Measurements from ENCODE around the gene SLC49A4.

Gene SLC49A4

DNA sequence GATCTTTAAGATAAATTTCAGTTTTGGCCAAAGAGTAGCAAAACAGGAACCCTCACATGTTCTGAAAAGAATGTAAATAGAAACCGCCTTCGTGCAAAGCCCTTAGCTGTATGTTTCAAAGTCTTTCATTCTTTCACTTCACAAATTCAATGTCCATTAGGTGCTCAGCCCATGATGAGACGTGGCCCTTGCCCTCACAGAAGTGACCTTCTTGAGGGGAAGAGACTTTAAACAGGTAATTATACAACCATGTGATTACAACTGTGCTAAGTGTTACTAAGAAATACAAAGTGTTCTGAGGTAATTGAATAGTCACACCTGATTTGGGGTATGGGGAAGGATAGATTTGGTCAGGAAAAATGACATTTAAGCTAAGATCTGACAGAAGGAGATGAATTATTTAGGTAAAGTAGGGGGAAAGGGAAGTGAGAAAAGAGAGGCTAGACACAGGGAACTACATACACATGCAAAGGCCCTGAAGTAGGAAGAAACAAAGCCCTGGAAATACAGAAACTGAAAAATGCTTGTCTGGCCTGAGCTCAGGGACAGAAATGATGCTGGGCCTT, 20.8 kb upstream of the SLC49A4 start:
- H3K9me3 ChIP-seq (ENCODE audit: low read length), result no peaks in the 10 kb centered on the region
- H3K9ac ChIP-seq (ENCODE audit: low read length), result no peak overlapping the region
- H3K4me1 ChIP-seq (ENCODE audit: insufficient read depth, low read length, severe bottlenecking), result no peaks in the 10 kb centered on the region
- no peaks in the 10 kb centered on the region for H4K20me1 ChIP-seq (ENCODE audit: insufficient read depth, low read length)
- TF ChIP-seq, protein P1, sequence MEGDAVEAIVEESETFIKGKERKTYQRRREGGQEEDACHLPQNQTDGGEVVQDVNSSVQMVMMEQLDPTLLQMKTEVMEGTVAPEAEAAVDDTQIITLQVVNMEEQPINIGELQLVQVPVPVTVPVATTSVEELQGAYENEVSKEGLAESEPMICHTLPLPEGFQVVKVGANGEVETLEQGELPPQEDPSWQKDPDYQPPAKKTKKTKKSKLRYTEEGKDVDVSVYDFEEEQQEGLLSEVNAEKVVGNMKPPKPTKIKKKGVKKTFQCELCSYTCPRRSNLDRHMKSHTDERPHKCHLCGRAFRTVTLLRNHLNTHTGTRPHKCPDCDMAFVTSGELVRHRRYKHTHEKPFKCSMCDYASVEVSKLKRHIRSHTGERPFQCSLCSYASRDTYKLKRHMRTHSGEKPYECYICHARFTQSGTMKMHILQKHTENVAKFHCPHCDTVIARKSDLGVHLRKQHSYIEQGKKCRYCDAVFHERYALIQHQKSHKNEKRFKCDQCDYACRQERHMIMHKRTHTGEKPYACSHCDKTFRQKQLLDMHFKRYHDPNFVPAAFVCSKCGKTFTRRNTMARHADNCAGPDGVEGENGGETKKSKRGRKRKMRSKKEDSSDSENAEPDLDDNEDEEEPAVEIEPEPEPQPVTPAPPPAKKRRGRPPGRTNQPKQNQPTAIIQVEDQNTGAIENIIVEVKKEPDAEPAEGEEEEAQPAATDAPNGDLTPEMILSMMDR (IDR thresholded peaks at IDR 0.05; ENCODE audit: low read length), result no peak
- no peak for TF ChIP-seq EZH2 (IDR thresholded peaks at IDR 0.05; ENCODE audit: borderline replicate concordance, low read length)
- no peak overlapping the region for H3K4me3 ChIP-seq (ENCODE audit: low read depth, low read length, poor library complexity, severe bottlenecking)
- no peaks in the 10 kb centered on the region for H3K27me3 ChIP-seq (ENCODE audit: insufficient read depth, low read length)
- no peak overlapping the region for H3K4me2 ChIP-seq (ENCODE audit: low read length)
- no peaks in the 10 kb centered on the region for H3K79me2 ChIP-seq (ENCODE audit: insufficient read depth, low read length)
- peaks cover 9% of the 10 kb centered on the region for H3K36me3 ChIP-seq (ENCODE audit: insufficient read depth, low read length)
- peak overlapping the region; percentile 24 for H3K27ac ChIP-seq (ENCODE audit: low read depth, low read length, poor library complexity, severe bottlenecking)
- H3F3A ChIP-seq (ENCODE audit: insufficient read depth, low read length), result 0 out of 2 replicates have a peak, but pooled peaks cover 4% of the 10 kb centered on the region
- no peak overlapping the region for H2AFZ ChIP-seq (ENCODE audit: low read length)
- no peaks in the 10 kb centered on the region for H3K9me2 ChIP-seq (ENCODE audit: low read depth, low read length)

DNA sequence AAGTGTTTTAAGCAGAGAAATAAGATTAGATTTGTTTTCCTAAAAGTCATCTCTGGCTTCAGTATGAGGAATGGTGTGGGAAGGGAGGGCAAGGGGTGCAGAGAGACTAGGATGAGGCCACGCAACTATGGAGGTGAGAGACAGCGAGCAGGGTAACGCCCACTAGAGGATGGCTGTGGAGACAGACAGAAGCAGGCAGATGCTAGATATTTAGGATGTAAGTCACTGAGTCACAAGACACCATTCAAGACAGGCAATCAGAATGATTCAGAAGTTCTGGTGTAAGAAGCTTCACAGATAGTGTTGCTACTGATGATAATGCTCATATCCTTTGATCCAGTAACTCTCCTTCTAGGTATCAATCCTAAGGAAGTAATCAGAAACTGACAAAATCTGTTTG, 20.3 kb upstream of the SLC49A4 start:
- Histone ChIP-seq H3K9ac (ENCODE audit: low read length) (no peak overlapping the region), H3K36me3 (ENCODE audit: insufficient read depth, low read length) (peaks cover 9% of the 10 kb centered on the region), H3K4me2 (ENCODE audit: low read length) (no peak overlapping the region), H3K4me3 (ENCODE audit: low read depth, low read length, poor library complexity, severe bottlenecking) (no peak overlapping the region), H3K27me3 (ENCODE audit: insufficient read depth, low read length) (no peaks in the 10 kb centered on the region), H3K4me1 (ENCODE audit: insufficient read depth, low read length, severe bottlenecking) (no peaks in the 10 kb centered on the region), H3K79me2 (ENCODE audit: insufficient read depth, low read length) (no peaks in the 10 kb centered on the region), H3K27ac (ENCODE audit: low read depth, low read length, poor library complexity, severe bottlenecking) (no peak overlapping the region), H2AFZ (ENCODE audit: low read length) (no peak overlapping the region), H4K20me1 (ENCODE audit: insufficient read depth, low read length) (no peaks in the 10 kb centered on the region), H3F3A (ENCODE audit: insufficient read depth, low read length) (0 out of 2 replicates have a peak, but pooled peaks cover 4% of the 10 kb centered on the region), H3K9me3 (ENCODE audit: low read length) (no peaks in the 10 kb centered on the region), H3K9me2 (ENCODE audit: low read depth, low read length) (no peaks in the 10 kb centered on the region)
- no peak for TF ChIP-seq EZH2 (IDR thresholded peaks at IDR 0.05; ENCODE audit: borderline replicate concordance, low read length)
- TF ChIP-seq, protein P1 (IDR thresholded peaks at IDR 0.05; ENCODE audit: low read length), result no peak

DNA sequence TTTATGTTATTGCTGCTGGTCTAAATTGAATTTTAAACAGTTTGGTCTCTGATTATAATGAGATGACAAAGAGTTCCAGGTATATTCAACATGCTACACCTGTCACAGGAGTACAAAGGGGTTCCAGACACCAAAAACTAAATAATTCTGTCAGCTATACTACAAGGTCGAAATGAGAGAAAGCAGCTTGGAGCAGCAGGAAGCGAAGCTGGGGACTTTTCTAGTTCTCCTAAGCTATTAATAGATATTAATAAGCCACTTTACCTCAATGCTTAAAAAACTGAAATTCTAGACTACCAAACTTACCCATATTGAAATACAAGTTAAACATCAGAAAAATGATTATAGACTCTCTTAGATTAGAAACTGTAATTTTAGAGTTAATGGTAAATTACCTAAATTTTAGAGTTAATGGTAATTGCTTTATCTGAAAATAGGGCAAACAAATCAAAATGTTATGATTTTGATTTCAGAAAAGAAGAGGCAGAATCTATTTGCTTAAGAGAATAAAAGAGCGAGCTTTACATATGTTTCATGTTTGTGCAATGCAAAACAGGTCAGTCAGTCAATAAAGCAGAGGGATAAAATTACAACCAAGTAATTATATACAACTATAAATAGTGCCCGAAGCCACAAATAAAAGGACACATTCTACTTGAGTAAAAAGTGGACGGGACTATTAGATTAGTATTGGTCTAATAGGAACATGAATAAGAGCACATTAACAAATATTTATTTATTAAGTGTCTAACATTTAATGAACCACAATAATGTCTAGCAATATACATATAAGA, 18.0 kb upstream of the SLC49A4 start:
- H3K9ac ChIP-seq (ENCODE audit: low read length), result no peak overlapping the region
- H4K20me1 ChIP-seq (ENCODE audit: insufficient read depth, low read length), result no peaks in the 10 kb centered on the region
- H3K9me2 ChIP-seq (ENCODE audit: low read depth, low read length), result no peaks in the 10 kb centered on the region
- no peaks in the 10 kb centered on the region for H3K9me3 ChIP-seq (ENCODE audit: low read length)
- H3K79me2 ChIP-seq (ENCODE audit: insufficient read depth, low read length), result no peaks in the 10 kb centered on the region
- TF ChIP-seq, protein P1 (IDR thresholded peaks at IDR 0.05; ENCODE audit: low read length), result no peak
- TF ChIP-seq EZH2 (IDR thresholded peaks at IDR 0.05; ENCODE audit: borderline replicate concordance, low read length), result no peak
- no peak overlapping the region for H3K4me2 ChIP-seq (ENCODE audit: low read length)
- H3K27ac ChIP-seq (ENCODE audit: low read depth, low read length, poor library complexity, severe bottlenecking), result no peak overlapping the region
- no peaks in the 10 kb centered on the region for H3K27me3 ChIP-seq (ENCODE audit: insufficient read depth, low read length)
- no peak overlapping the region for H2AFZ ChIP-seq (ENCODE audit: low read length)
- H3K4me3 ChIP-seq (ENCODE audit: low read depth, low read length, poor library complexity, severe bottlenecking), result no peak overlapping the region
- H3K4me1 ChIP-seq (ENCODE audit: insufficient read depth, low read length, severe bottlenecking), result no peaks in the 10 kb centered on the region
- H3F3A ChIP-seq (ENCODE audit: insufficient read depth, low read length), result 0 out of 2 replicates have a peak, but pooled peaks cover 4% of the 10 kb centered on the region
- H3K36me3 ChIP-seq (ENCODE audit: insufficient read depth, low read length), result peaks cover 5% of the 10 kb centered on the region
